Measurements from ENCODE around the gene DENND1A. TPM values are rescaled to one million over a fixed set of nuclear protein-coding genes. Genes with fewer than 3 reads are reported as not detected.
"Not testable (repeated sequence)": the region's sequence is repeated elsewhere in the genome, so short reads cannot be mapped to it uniquely, and the experiment has no call there.

Gene DENND1A
- total and polyA plus RNA-seq, 2 experiments from 2014 or later = 13.1 to 14.5 TPM

GRCh38 chr9:123399803-123400378 is 530.0 kb downstream of the DENND1A start:
- Histone ChIP-seq H3K4me3 (no peak overlapping the region), H3K36me3 (no peaks in the 10 kb centered on the region), H3K9me3 (ENCODE audit: low read depth) (no peaks in the 10 kb centered on the region), H3K27ac (no peak overlapping the region), H3K4me1 (ENCODE audit: low read depth) (peaks cover 3% of the 10 kb centered on the region), H3K27me3 (no peaks in the 10 kb centered on the region)
- peak in 1 of 2 donors; percentile 13 for DNase-seq (ENCODE audit: low read depth in 1 of 2, low spot score in 1 of 2)
- TF ChIP-seq CTCF (IDR thresholded peaks at IDR 0.05; ENCODE audit: low read depth, low read length) = peak; percentile 64

- not testable (repeated sequence) for DNase-seq (ENCODE audit: low read depth in 1 of 2, low spot score in 1 of 2); H3K9me3 ChIP-seq (ENCODE audit: low read depth); H3K4me1 ChIP-seq (ENCODE audit: low read depth); H3K27ac ChIP-seq; H3K36me3 ChIP-seq; H3K27me3 ChIP-seq; H3K4me3 ChIP-seq
These were observed 531.0 kb downstream of the DENND1A start for GRCh38 chr9:123398938-123399337.

- TF ChIP-seq CTCF (IDR thresholded peaks at IDR 0.05; ENCODE audit: low read depth, low read length) = no peak
These were observed 532.0 kb downstream of the DENND1A start for GRCh38 chr9:123397975-123398374.

GRCh38 chr9:123395689-123396511 is 534.0 kb downstream of the DENND1A start:
- DNase-seq (ENCODE audit: low read depth in 1 of 2, low spot score in 1 of 2) = no peak
- H3K27ac ChIP-seq = no peak overlapping the region
- H3K9me3 ChIP-seq (ENCODE audit: low read depth) = no peaks in the 10 kb centered on the region
- H3K4me1 ChIP-seq (ENCODE audit: low read depth) = peaks cover 3% of the 10 kb centered on the region
- no peak overlapping the region for H3K4me3 ChIP-seq
- TF ChIP-seq CTCF (IDR thresholded peaks at IDR 0.05; ENCODE audit: low read depth, low read length) = no peak
- H3K27me3 ChIP-seq = no peaks in the 10 kb centered on the region
- no peaks in the 10 kb centered on the region for H3K36me3 ChIP-seq

More at GRCh38 chr9:123397975-123398374, 532.0 kb downstream of the DENND1A start:
- H3K36me3 ChIP-seq = no peaks in the 10 kb centered on the region
- no peak overlapping the region for H3K27ac ChIP-seq
- no peak overlapping the region for H3K4me3 ChIP-seq
- H3K27me3 ChIP-seq = no peaks in the 10 kb centered on the region
- no peaks in the 10 kb centered on the region for H3K9me3 ChIP-seq (ENCODE audit: low read depth)
- H3K4me1 ChIP-seq (ENCODE audit: low read depth) = peaks cover 3% of the 10 kb centered on the region
- no peak for DNase-seq (ENCODE audit: low read depth in 1 of 2, low spot score in 1 of 2)

- no peaks in the 10 kb centered on the region for H3K9me3 ChIP-seq (ENCODE audit: low read depth)
- H3K27me3 ChIP-seq = no peaks in the 10 kb centered on the region
- H3K4me3 ChIP-seq = no peak overlapping the region
- no peak for DNase-seq (ENCODE audit: low read depth in 1 of 2, low spot score in 1 of 2)
- no peak for TF ChIP-seq CTCF (IDR thresholded peaks at IDR 0.05; ENCODE audit: low read depth, low read length)
- no peaks in the 10 kb centered on the region for H3K36me3 ChIP-seq
- no peak overlapping the region for H3K27ac ChIP-seq
- peaks cover 3% of the 10 kb centered on the region for H3K4me1 ChIP-seq (ENCODE audit: low read depth)
These were observed 534.6 kb downstream of the DENND1A start for GRCh38 chr9:123395276-123395688.
